HepG2 (cell line): ENCODE data around the gene AGXT. TPM values are rescaled to one million over a fixed set of nuclear protein-coding genes. Genes with fewer than 3 reads are reported as not detected.

Experiments
- ATAC-seq: fragments of 200-7000 bp; cut with Tn5 transposase; 3 replicates; pipeline ENCODE4 v1.9.1; 2020; ENCODE audit warnings: mild to moderate bottlenecking, moderate library complexity
- BruUV-seq: library from RNA; stranded (reverse); fragments of 400-500 nt; replicated peaks from 2 replicates; lab custom pipeline; 2021; lab: Mats Ljungman, UMichigan
- CTCF ChIA-PET: fragments of 300-600 bp; formaldehyde crosslinking; extraction: SDS; loops from one replicate; lab custom pipeline; 2021; ENCODE audit warnings: low total read pairs, inconsistent platforms, low intra/inter-chr PET ratio; lab: Yijun Ruan, JAX
- POLR2A ChIA-PET: fragments of 350-600 bp; sonication (Branson Sonifier 250); formaldehyde crosslinking; loops from one replicate; lab custom pipeline; 2020; ENCODE audit warnings: antibody characterized with exemption, inconsistent platforms; lab: Yijun Ruan, JAX
- DNase-seq: peaks from one replicate; pipeline ENCODE4 v3.0.0-alpha.2; 2015; ENCODE audit warnings: low spot score
- FAIRE-seq: peaks from 3 replicates; lab custom pipeline; 2011; peaks lifted over from hg19 to GRCh38; lab: Jason Lieb, UNC
- H2AFZ ChIP-seq: one replicate; pipeline ENCODE4 v1.6.1; 2011; ENCODE audit warnings: low read length, inconsistent platforms
- H3K27ac ChIP-seq: fragments of 300-600 bp; 3 replicates; pipeline ENCODE4 v1.8.0; 2011; ENCODE audit warnings: mixed run types, mild to moderate bottlenecking, mixed read lengths, low read length, inconsistent platforms; ENCODE audit not compliant: insufficient read depth; ENCODE audit errors: extremely low read length
- H3K27me3 ChIP-seq, 2 experiments: fragments of 200-600 bp in 1 of 2; 2 replicates in 1 of 2; 3 replicates in 1 of 2; pipeline versions ENCODE4 v1.6.0 to v1.8.0; 2011; ENCODE audit warnings: low read length in 2 of 2, mild to moderate bottlenecking in 2 of 2, moderate library complexity in 2 of 2, inconsistent platforms in 1 of 2; ENCODE audit not compliant: insufficient read depth in 2 of 2, control insufficient read depth in 1 of 2
- H3K36me3 ChIP-seq, 2 experiments: fragments of 200-600 bp in 1 of 2; replicated peaks in 1 of 2; 2 replicates in 1 of 2; 3 replicates in 1 of 2; pipeline versions ENCODE4 v1.5.1 to v1.8.0; 2011; ENCODE audit warnings: low read length in 2 of 2, inconsistent platforms in 1 of 2; ENCODE audit not compliant: insufficient read depth in 2 of 2, control insufficient read depth in 1 of 2
- H3K4me1 ChIP-seq: 2 replicates; pipeline ENCODE4 v1.5.1; 2012; ENCODE audit warnings: low read length, inconsistent platforms; ENCODE audit not compliant: insufficient read depth
- H3K4me2 ChIP-seq: 2 replicates; pipeline ENCODE4 v1.6.0; 2011; ENCODE audit warnings: low read depth, low read length, inconsistent platforms
- H3K4me3 ChIP-seq, 3 experiments: fragments of 200-600 bp in 1 of 3; sonication (generic), shearing (Covaris generic) in 1 of 3; replicated peaks in 1 of 3; 2 replicates each; pipeline ENCODE4 v1.5.1; 2011 to 2016; ENCODE audit warnings: low read length in 3 of 3, inconsistent platforms in 2 of 3, low read depth in 2 of 3, mild to moderate bottlenecking in 2 of 3, control low read depth in 1 of 3, mixed read lengths in 1 of 3; ENCODE audit not compliant: insufficient read depth in 1 of 3
- H3K79me2 ChIP-seq: one replicate; pipeline ENCODE4 v1.6.1; 2011; ENCODE audit warnings: low read length, inconsistent platforms; ENCODE audit not compliant: insufficient read depth
- H3K9ac ChIP-seq: 2 replicates; pipeline ENCODE4 v1.6.0; 2011; ENCODE audit warnings: mild to moderate bottlenecking, low read depth, low read length, inconsistent platforms; ENCODE audit not compliant: insufficient read depth
- H3K9me3 ChIP-seq: 2 replicates; pipeline ENCODE4 v1.5.1; 2012; ENCODE audit warnings: mild to moderate bottlenecking, low read length
- H4K20me1 ChIP-seq: 2 replicates; pipeline ENCODE4 v1.6.0; 2011; ENCODE audit warnings: inconsistent platforms, mild to moderate bottlenecking, low read length, moderate library complexity; ENCODE audit not compliant: insufficient read depth
- GLI4 ChIP-seq: sonication (generic); formaldehyde crosslinking; IDR thresholded peaks from 2 replicates; pipeline ENCODE4 v1.5.1; 2020; ENCODE audit warnings: missing genetic modification reagents, mild to moderate bottlenecking, moderate library complexity, borderline replicate concordance
- HES4 ChIP-seq: sonication (generic); formaldehyde crosslinking; IDR thresholded peaks from 2 replicates; pipeline ENCODE4 v1.9.0; 2021; ENCODE audit warnings: mild to moderate bottlenecking, missing genetic modification reagents, borderline replicate concordance
- HNRNPK ChIP-seq: fragments of 200-400 bp; formaldehyde crosslinking; IDR thresholded peaks from 2 replicates; pipeline ENCODE4 v1.6.1; 2018; ENCODE audit warnings: low read length, low read depth, moderate library complexity, mild to moderate bottlenecking; ENCODE audit not compliant: poor library complexity, severe bottlenecking
- KLF15 ChIP-seq: sonication (generic); formaldehyde crosslinking; IDR thresholded peaks from 2 replicates; pipeline ENCODE4 v1.8.1; 2023; ENCODE audit warnings: borderline replicate concordance, mild to moderate bottlenecking, inconsistent platforms, missing genetic modification reagents, mixed read lengths
- PRDM4 ChIP-seq: sonication (generic); formaldehyde crosslinking; IDR thresholded peaks from 2 replicates; pipeline ENCODE4 v1.9.0; 2021; ENCODE audit warnings: missing genetic modification reagents, borderline replicate concordance
- RXRA ChIP-seq: sonication (generic); formaldehyde crosslinking; IDR thresholded peaks from 2 replicates; pipeline ENCODE4 v1.5.1; 2020; ENCODE audit warnings: missing genetic modification reagents
- SCMH1 ChIP-seq: sonication (generic); formaldehyde crosslinking; IDR thresholded peaks from 2 replicates; pipeline ENCODE4 v1.9.0; 2021; ENCODE audit warnings: missing genetic modification reagents, mild to moderate bottlenecking, borderline replicate concordance
- SKI ChIP-seq: fragments of 450-650 bp; IDR thresholded peaks from one replicate; pipeline ENCODE4 v1.6.1; 2018; ENCODE audit warnings: mild to moderate bottlenecking; ENCODE audit not compliant: partially characterized antibody
- TFDP1 ChIP-seq: IDR thresholded peaks from 2 replicates; pipeline ENCODE4 v1.6.1; 2016; ENCODE audit warnings: missing compliant biosample characterization, missing genetic modification reagents, borderline replicate concordance
- ZNF382 ChIP-seq: sonication (generic); formaldehyde crosslinking; IDR thresholded peaks from 2 replicates; pipeline ENCODE4 v1.5.0; 2020; ENCODE audit warnings: missing genetic modification reagents, mild to moderate bottlenecking, borderline replicate concordance
- ZNF724P ChIP-seq: sonication (generic); formaldehyde crosslinking; IDR thresholded peaks from 2 replicates; pipeline ENCODE4 v1.8.0; 2022; ENCODE audit warnings: missing genetic modification reagents, borderline replicate concordance
- ZNF781 ChIP-seq: sonication (generic); formaldehyde crosslinking; IDR thresholded peaks from 2 replicates; pipeline ENCODE4 v1.5.1; 2020; ENCODE audit warnings: borderline replicate concordance, mild to moderate bottlenecking, missing genetic modification reagents; ENCODE audit errors: not compliant biosample characterization
- WGBS: methylation state at CpG from one replicate; pipeline ENCODE4 v1.1.6; 2017; ENCODE audit warnings: low lambda C conversion rate; 5-methylcytosine and 5-hydroxymethylcytosine counted together
- in situ Hi-C: cut with HindIII; loops from 2 replicates; pipeline ENCODE4 v1.10.0; 2017; ENCODE audit warnings: low pct_unique_long_range_greater_than_20kb; ENCODE audit not compliant: extremely low pct_ligation_motif_present
- intact Hi-C: fragments of 100-400 bp; cut with micrococcal nuclease; formaldehyde crosslinking; loops from one replicate; pipeline ENCODE4 v1.10.0; 2022; ENCODE audit not compliant: unreplicated experiment
- polyA plus RNA-seq, 8 experiments: library from polyadenylated mRNA; depleted of rRNA in 3 of 8; stranded (reverse) in 7 of 8; unstranded in 1 of 8; fragments of >200 nt; fragmentation: Illumina TruSeq in 4 of 8; extraction: Trizol in 4 of 8; gene quantifications; 2 replicates each; pipeline versions ENCODE4 v1.2.1 to v1.2.3, GENCODE V29; 2011 to 2016; ENCODE audit warnings: low read depth in 4 of 8, missing spikeins in 1 of 8, mixed read lengths in 1 of 8; ENCODE audit not compliant: insufficient read depth in 1 of 8
- total RNA-seq, 5 experiments: library from RNA; depleted of rRNA; stranded (reverse); fragments of >200 nt; fragmentation: Illumina TruSeq; extraction: Trizol; gene quantifications; 2 replicates each; pipeline ENCODE4 v1.2.3, GENCODE V29; 2016; ENCODE audit warnings: low read depth in 1 of 5

AGXT gene
- total and polyA plus RNA-seq, 2 of the 13 experiments (the other 11 are each of a cell fraction or from before 2014, with no cell fraction given), result 41.9 to 96.1 TPM

GRCh38 chr2:240879105-240879504, 10.5 kb downstream of the AGXT start (continued):
- TF ChIP-seq SKI (no peak), TFDP1 (CRISPR knock-in tag) (no peak), HES4 (CRISPR knock-in tag) (no peak), GLI4 (CRISPR knock-in tag) (no peak), RXRA (no peak), KLF15 (CRISPR knock-in tag) (no peak), ZNF382 (CRISPR knock-in tag) (no peak)
- TF ChIP-seq, all 625 proteins: peak for 0

- no peak overlapping the region for H3K27ac ChIP-seq
- H3K4me2 ChIP-seq, result no peak overlapping the region
- FAIRE-seq (no peak), ATAC-seq (no peak), DNase-seq (no peak)
- no peaks in the 10 kb centered on the region; a peak in 1 of 5 replicates for H3K36me3 ChIP-seq
- H3K9ac ChIP-seq, result no peak overlapping the region
- intact Hi-C loops, result loop anchor here (2.0 kb wide), 1 partner anchor 79 kb away; no protein-coding TSS in a partner anchor
- in situ Hi-C loops, result no loop called here
- ChIA-PET POLR2A (interaction anchor here (0.7 kb wide), 1 partner anchor 15 kb away, joined by 3 read pairs; no protein-coding TSS in a partner anchor), CTCF (no interaction called here)
- H3K79me2 ChIP-seq, result no peaks in the 10 kb centered on the region
- H2AFZ ChIP-seq, result no peak overlapping the region
- TF ChIP-seq ZNF724P (CRISPR knock-in tag), result no peak
- TF ChIP-seq HNRNPK, result no peak
- TF ChIP-seq SCMH1, result no peak
- TF ChIP-seq RXRA, result no peak
- no peak for TF ChIP-seq PRDM4 (CRISPR knock-in tag)
- TF ChIP-seq ZNF781, result no peak
- no peaks in the 10 kb centered on the region for H3K27me3 ChIP-seq
- H4K20me1 ChIP-seq, result no peaks in the 10 kb centered on the region
- whole genome bisulfite sequencing, result 75% methylated on average over 6 of the region's 6 CpGs
- no TSS peak for BruUV-seq
- H3K4me3 ChIP-seq, result no peak overlapping the region
- H3K9me3 ChIP-seq, result no peaks in the 10 kb centered on the region
- H3K4me1 ChIP-seq, result peaks cover 24% of the 10 kb centered on the region
Observed at GRCh38 chr2:240881913-240882312, 13.3 kb downstream of the AGXT start.
